NCI-H146 (cell line): Measurements from ENCODE around the gene UMODL1.

Experiments
- DNase-seq: peaks from one replicate; lab custom pipeline; 2025; lab: John Stamatoyannopoulos, UW

Gene UMODL1

DNA sequence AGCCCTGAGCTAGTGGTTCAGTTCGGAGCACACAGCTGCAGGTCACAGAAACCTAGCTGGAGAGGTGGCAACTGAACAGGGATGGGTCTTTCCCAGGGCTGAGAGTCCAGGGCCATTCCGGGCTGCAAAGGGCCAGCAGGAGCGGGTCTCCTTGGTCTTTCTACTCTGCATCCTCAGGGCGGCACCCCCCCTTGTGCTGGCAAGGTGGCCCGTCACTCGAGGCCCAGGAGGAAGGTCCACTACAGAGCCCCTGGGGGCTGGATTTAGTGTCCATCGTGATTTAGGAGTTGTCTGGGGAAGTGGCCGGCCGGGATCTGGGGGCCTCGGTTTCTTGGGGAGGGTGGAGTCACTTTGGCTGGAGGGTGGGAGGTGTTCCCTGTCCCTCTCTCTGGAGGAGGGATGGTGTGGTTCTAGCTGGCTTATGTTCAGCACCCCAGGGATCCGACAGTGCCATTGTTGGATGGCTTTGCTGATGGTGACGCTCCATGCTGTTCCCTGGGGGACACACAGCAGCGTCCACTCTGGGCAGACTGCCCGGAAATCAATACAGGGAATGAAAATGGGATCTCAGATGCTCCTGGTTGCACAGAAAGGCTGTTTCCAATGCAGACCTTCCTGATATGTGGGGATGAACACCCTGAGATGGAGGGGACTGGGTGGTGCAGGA lies 64.4 kb downstream of the UMODL1 start:
- peak; percentile 53 for DNase-seq

DNA sequence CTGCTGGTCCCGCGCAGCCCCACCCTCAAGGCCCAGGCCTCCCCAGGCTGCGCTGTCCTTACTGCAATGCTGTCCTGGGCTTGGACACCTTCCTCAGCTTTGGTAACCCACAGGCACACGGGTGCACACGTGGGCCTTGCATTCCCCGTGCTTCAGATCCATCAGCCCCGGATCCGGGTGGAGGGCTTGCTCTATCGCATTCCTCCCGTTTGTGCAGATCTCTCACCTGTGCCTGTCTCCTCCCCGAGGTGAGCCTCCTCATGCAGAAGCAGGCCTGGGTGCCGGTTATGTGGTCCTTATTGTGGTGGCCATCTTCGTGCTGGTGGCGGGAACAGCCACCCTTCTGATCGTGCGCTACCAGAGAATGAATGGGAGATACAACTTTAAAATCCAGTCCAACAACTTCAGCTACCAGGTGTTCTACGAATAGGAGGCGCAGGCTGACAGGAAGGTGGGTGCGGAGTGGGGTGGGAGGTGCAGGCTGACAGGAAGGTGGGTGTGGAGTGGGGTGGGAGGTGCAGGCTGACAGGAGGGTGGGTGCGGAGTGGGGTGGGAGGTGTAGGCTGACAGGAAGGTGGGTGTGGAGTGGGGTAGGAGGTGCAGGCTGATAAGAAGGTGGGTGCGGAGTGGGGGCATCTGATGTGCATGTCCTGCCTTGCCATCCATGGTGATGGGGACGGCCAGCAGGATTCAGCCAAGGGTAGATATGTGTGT lies 66.2 kb downstream of the UMODL1 start:
- DNase-seq, result no peak

DNA sequence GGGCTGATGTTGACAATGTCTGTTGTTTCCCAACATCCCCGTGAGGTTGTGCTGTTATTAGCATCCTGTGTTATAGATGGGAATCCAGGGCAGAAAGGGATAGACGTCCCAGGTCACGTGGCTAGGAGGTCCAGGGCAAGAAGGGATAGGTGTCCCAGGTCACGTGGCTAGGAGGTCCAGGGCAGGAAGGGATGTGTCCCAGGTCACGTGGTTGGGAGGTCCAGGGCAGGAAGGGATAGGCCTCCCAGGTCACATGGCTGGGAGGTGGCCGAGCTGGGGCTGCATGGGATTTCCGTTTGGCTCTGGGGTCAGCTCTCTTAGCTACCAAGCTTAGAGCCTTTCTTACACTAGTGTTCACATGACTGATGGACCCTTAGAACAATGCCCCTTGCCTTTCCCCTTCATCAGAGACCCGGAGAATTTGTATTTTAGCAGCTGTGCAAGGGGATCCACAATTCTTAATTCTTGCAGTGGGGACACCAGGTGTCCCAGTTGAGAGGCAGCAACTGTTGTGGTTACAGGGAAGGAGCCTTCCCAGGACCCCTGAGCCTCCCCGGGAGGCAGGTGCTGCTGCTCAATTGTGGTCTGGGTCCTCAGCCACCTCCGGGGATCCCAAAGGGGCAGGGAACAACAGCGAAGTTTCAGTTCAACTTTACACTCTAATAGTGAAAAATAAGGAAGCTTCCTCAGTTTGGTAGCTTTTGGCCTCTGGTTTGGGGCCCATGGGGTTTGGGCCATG lies 69.2 kb downstream of the UMODL1 start:
- no peak for DNase-seq

DNA sequence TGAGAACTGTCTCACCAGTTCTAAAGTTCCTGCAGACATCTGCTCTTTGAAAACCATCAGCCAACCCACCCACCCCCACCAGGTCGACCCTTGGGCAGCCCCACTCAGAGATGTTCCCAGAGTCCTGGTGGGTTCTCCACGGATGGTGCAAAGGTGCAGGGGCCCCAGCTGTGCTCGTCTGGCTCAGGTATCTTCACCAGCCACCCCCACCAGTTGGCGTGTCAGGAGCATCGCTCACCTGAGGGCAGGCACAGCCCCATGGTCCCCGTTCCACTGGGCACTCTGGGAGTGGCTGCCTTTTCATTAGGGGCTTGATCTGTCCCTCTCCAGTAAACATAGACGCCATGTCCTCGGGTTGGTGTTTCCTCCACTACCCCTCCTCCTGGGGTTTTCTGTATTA lies 70.5 kb downstream of the UMODL1 start:
- DNase-seq, result no peak

DNA sequence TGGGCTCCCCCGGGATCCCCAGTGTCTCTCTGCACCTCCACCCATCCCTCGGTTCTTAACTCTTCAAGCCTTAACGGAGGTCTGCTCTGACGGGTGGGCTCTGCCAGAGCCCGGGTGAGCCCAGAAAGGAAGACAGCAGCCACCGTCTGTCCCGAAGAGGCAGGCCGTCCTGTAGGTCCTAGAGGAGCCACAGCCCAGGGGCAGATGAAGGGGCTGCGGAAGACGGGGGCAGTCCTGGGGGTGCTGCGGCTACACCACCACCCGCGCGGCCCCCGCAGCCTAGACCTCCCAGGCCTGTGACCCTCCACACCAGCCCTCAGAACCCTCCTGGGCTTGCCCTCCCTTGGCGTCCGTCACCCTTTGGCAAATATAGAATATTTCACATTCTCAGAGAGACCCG lies 71.0 kb downstream of the UMODL1 start:
- no peak for DNase-seq

DNA sequence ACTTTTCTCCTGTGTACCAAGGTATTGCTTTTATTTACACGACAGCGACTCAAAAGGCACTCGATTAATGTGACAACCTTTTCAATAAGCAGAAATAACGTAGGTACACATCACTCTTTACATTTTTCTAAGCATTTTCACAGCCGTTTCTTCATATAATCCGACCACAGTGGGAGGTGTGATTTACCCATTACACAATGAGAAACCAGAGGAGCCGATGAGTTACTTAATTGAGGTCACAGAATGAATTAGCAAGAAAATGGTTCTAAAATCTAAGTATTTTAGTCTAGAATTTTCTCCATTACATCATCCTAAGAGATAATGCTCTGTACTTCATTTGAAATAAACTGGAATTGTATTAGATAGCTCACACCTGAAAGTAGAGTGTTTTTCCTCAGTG lies 71.5 kb downstream of the UMODL1 start:
- DNase-seq, result no peak

DNA sequence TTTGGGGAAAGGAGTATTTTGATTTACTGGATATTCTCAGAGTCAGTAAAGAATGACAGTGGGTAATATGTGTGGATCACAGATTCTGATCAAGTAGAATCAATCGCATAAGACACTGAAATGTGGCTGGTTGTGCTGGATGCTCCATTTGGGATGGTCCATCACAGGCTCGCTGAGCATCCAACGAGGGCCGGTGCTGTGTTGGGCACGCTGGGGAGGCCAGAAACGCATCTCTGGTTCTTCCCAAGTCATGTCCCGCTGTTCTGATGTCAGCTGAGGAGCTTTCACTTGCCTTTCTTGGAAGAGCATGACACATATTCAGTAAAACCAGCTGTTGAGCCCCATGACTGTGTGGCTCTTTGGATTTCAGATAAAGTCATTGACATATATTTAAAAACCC lies 72.0 kb downstream of the UMODL1 start:
- DNase-seq, result no peak

DNA sequence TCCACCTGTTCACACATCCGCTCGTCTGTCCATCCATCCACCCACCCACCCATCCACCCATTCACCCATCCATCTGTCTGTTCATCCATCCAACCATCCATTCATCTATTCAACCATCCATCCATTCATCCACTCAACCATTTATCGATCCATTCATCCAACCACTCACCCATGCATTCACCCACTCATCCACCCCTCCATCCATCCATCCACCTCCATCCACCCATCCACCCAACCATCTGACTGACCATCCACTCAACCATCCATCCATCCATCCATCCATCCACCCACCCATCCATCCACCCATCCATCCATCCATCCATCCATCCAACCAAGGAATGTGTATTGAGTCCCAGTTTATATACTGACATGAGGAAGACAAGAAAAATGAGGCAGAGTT lies 73.1 kb downstream of the UMODL1 start:
- no peak for DNase-seq

DNA sequence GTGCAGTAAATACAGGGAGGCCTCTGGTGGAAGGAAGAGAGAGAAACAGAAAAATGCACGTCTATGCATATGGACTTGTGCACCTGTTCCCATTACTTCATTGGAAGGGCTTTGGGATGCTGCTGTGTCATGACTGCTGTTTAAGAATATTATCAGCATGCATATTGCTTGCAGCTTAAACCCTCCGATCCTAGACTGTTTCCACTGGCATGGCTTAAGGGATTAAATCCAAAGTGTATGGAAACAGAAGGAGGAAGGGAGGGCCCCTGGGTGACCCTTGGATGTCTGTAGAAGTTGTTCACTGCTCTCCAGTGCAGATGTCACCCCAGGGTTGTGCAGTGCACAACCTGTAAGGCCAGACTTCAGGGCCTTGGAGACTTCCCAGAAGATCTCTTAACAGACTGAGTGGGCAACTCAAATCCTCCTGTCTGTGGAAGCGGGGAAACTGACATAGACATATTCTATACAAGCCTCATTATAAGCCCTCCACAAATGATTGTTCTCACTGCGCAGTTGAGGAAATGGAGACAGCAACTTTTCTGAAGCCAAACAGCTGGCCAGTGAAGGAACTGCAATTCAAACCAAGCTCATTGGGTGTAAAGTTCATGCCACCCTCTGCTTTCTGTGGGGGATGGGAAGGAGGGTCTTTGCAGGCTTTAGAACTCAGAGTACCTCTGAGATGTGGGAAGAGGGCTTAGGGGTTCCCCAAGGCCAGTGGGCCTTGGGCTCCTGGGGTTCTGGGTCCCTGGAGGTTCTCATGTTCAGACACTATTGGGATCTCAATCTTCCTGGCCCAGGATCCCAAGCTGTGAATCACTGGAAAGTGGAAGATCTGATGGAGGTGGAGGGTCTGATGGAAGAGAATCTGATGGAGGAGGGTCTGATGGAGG lies 73.8 kb downstream of the UMODL1 start:
- no peak for DNase-seq

DNA sequence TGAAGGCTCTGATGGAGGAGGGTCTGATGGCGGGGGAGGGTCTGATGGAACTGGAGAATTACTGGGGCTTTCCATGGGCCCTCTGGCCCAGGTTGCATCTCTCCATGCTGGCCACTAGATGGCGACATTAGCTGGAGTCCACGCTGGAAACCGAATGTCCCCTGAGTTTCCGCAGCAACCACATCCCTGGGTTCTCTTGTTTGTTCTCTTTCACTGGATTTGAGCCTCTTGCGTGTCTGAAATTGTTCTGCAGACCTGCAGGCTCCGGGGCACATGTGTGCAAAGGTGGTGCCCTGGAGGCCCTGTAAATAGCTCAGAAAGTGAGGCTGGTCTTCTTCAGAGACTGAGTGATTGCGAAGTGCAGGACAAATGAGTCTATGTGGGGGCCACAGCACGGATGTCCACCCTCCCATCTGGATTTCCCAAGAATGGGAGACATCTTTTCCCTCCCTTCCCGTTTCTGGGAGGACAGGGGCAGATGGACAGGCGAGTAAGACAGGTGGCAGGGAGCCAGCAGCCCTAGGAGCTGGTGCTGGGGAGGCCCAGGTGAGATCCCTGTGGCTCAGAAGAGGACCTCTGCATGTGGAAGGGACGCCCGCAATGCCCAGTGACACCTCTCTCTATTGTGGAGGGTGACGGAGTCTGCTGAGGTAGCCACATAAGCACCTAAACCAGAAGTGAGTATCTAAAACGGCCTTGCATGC lies 74.6 kb downstream of the UMODL1 start:
- peak; percentile 70 for DNase-seq

DNA sequence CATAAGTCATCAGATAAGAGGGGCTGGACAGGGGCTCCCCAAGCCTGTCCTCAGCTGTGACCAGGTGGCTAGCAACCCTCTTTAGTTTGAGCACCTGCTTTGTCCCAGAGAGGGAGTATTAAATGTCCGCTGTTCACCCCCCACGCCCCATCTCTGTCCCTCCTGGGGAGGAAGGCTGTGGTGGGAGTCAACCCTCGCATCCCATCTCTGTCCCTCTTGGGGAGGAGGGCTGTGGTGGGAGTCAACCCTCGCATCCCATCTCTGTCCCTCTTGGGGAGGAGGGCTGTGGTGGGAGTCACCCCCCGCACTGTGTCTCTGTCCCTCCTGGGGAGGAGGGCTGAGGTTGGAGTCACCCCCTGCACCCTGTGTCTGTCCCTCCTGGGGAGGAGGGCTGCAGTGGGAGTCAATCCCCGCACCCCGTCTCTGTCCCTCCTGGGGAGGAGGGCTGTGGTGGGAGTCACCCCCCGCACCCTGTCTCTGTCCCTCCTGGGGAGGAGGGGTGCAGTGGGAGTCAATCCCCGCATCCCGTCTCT lies 75.2 kb downstream of the UMODL1 start:
- no peak for DNase-seq

DNA sequence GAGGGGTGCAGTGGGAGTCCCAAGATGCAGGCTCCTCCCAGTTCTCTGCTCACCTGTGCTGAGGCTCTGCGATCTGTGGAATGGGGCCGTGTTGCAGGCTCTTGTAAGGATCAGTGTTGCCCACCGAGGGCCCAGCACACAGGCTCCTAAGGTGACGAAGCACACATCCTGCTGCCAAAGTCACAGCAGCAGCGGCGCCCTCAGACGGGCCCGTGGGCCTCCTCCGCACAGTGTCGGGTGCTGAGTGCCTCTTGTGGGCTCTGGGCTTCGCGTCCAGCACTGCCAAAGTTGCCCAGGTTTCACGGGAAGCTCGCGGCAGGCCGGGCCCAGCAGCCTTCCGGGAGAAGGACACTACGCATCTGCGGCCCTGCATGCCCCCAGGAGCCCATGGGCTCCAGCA lies 75.7 kb downstream of the UMODL1 start:
- DNase-seq, result no peak

DNA sequence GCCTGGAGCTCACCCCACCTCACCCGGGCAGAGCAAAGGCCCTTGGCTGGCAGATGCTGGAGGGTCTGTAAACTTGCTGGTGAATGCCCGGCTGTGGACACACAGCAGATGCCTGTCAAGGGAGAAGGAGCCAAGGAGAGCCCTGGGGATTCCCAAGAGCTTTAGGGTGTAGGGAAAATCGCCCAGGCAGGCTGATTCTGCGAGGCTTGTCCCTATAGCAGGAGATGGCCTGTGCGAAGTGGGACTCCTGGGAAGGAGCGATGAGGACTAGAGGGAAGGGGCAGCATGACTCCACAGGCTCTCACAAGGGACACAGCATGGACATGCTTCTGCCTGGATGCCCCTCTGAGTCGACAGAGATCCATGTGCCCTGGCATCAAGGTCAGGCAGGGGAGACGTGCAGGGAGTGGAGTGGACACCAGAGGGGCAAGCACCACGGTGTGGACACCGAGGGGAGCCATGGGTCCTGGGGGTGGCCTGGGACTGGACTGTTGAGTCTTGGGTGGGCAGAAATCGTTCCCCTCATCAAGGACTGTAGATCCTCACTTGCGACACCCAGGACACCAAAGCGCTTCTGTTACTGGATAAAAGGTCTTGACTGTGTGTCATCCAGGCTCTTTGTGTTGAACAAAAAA lies 76.4 kb downstream of the UMODL1 start:
- DNase-seq, result no peak

DNA sequence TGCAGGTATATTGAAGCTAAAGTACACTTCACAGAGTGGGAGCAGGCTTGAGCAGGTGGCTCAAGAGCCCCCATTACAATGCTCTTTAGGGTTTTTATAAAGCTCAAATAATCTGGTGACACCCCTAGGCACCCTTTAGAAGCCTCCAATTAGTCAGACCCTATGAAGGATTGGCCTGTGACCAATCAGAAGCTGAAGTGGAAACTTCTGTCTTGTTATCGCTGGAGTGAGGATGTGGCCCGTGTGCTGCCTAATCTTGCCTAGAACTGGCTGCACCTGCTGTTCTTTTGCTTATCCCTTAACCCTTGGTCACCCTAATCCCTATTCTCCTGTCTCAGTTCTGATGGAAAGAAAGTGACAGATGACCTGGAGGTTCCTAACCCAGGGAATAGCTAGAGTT lies 77.0 kb downstream of the UMODL1 start:
- DNase-seq, result no peak

DNA sequence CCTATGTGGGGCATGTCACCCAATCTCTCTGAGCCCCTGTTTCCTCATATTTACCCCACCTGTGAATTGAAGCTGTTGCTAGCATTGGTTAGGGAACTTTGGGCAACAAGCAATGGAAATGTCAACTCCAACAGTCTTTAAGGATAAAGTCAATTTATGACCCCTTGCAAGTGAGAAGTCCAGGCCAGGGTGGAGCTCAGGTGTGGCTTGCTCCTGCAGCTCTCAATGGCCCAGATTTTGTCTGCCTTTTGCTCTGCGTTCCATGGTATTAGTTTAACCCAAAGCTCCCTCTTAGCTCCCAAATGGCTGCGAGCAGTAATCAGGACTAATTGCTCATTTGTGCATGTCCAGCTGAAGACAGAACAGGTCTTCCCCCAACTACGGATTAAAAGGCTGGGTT lies 77.5 kb downstream of the UMODL1 start:
- DNase-seq, result no peak

DNA sequence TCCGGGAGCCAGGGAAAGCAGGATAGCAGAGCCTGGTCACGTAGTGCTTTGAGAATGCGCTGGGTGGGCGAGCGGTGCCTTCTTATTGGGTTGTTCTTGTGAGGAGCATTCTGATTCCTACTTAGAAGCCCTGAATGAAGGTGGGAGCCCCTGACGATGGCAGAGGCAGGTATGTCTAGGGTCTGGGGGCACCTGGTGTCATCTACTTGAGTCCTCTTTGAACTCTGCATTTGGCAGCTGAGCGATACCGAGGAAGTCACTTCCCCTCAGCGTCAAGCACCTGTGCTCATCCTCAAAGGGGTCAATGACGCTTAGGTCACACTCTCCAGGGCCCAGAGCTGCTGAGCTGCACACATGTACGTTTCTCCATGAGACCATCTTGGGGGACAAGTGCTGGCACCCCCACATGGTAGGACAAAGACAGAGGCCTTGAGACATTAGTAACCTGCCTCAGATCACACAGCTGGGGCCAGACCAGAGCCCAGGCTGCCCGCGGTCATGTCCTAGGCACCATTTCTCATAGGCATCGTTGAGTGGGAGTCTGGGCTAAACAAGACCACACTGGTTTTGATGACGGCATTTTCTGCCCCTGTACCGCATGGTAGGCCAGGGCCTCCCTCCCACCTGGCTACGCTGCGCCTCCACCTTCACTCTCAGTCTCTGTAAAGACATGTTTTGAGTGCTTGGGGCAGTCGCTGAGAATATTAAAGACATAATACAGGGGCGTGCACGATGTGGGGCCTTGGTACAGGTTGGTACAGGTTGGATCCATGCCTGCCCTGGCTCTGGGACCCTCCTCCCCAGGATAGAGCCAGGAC lies 78.7 kb downstream of the UMODL1 start:
- DNase-seq, result no peak

DNA sequence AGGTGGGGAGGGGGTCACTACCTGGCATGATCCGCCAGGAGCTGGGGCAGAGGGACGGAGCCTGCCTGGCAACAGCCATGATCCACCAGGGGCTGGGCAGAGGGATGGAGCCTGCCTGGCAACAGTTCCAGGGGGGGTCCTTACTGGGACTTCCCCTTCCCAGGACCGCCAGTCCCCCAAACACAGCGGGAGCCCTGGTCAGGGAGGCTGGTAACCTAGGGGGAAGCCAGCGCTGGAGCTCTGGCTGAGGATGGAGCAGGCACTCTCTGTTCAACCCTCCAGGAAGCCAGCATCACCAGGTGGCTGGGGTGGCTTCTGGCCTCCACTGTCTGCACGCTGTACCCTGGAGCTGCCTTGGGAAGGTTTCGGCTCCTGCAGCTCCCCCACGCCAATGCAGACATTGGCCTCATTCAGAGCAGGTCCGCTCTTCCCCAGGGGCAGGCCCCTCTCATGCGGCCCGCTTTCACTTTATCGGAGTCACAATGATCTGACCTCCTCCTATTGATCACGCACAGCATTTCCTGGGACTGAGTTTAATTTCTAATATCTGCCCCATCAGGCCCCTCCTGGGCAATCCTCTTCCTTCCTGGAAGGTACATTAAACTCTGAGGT lies 79.5 kb downstream of the UMODL1 start:
- no peak for DNase-seq

DNA sequence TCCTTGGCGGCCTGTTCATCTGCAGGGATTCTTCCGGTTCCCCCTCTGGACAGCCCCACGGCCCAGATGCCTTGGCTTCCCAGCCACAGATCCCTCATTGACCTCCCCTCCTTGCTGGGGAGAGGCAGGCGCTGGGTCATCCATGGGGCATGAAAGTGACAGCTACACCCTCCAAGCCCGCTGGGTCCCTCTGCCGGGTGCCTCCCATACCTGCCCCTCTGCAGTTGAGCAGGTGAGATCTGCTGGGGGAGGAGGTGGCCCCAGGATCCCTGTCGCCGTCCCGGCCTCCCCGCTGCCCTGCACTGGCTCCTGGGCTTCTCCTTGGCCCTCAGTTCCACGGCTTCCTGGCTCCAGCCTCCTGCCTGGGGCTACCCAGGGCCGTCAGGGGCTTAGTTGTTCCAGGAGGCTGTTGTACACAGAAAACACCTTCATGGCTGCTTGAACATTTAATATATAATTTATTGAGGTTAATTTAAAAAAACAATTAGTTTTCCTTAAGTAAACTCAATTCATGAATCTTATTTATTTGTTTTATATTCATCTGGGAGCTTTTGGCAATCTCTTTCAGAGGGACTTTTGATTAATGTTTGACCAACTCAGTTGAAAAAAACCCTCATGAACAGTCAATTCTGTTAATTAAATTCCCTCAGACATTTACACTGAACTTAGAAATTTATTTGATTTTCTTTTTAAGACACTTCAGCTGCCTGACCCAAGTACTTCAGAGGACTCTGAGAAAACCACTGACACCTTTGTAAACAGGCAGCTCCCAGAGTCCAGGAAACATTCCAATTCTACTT lies 80.2 kb downstream of the UMODL1 start:
- no peak for DNase-seq

DNA sequence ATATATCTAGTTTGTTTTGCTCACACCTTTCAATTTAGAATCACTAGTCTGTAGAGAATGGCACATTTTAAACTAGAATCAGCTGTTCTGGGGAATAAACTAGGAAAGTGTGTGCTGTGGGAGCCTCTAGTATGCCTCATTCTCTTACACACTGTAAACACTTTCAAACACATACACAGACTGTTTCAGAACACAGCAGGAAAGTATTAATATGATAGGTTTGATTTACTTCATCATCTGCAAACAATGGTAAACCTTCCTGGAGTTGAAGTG lies 80.8 kb downstream of the UMODL1 start:
- no peak for DNase-seq
